ENCODE data around the gene GNA14.

The GNA14 gene

GRCh38 chr9:77427256-77427927 lies 220.7 kb downstream of the GNA14 start:
- TF ChIP-seq CTCF (IDR thresholded peaks at IDR 0.05) (no peak), ZFX (IDR thresholded peaks at IDR 0.05; ENCODE audit: borderline replicate concordance) (no peak)
- H3K27ac ChIP-seq: no peak overlapping the region

- no peak overlapping the region for H3K27ac ChIP-seq
- TF ChIP-seq ZFX (IDR thresholded peaks at IDR 0.05; ENCODE audit: borderline replicate concordance): no peak
- no peak for TF ChIP-seq CTCF (IDR thresholded peaks at IDR 0.05)
Observed at GRCh38 chr9:77426712-77427111, 221.4 kb downstream of the GNA14 start.

- TF ChIP-seq ZFX (IDR thresholded peaks at IDR 0.05; ENCODE audit: borderline replicate concordance): no peak
- TF ChIP-seq CTCF (IDR thresholded peaks at IDR 0.05): no peak
- H3K27ac ChIP-seq: no peak overlapping the region
Observed at GRCh38 chr9:77424993-77425392, 223.1 kb downstream of the GNA14 start.

GRCh38 chr9:77423841-77424240 lies 224.3 kb downstream of the GNA14 start:
- no peak overlapping the region for H3K27ac ChIP-seq

GRCh38 chr9:77422969-77423368 lies 225.2 kb downstream of the GNA14 start:
- H3K27ac ChIP-seq: no peak overlapping the region
- no peak for TF ChIP-seq CTCF (IDR thresholded peaks at IDR 0.05)
- no peak for TF ChIP-seq ZFX (IDR thresholded peaks at IDR 0.05; ENCODE audit: borderline replicate concordance)

More at GRCh38 chr9:77423841-77424240, 224.3 kb downstream of the GNA14 start:
- no peak for TF ChIP-seq ZFX (IDR thresholded peaks at IDR 0.05; ENCODE audit: borderline replicate concordance)
- TF ChIP-seq CTCF (IDR thresholded peaks at IDR 0.05): no peak

- no peak overlapping the region for H3K27ac ChIP-seq
- TF ChIP-seq ZFX (IDR thresholded peaks at IDR 0.05; ENCODE audit: borderline replicate concordance): no peak
- no peak for TF ChIP-seq CTCF (IDR thresholded peaks at IDR 0.05)
Observed at GRCh38 chr9:77421506-77422265, 226.4 kb downstream of the GNA14 start.

- no peak overlapping the region for H3K27ac ChIP-seq
- TF ChIP-seq CTCF (IDR thresholded peaks at IDR 0.05) (no peak), ZFX (IDR thresholded peaks at IDR 0.05; ENCODE audit: borderline replicate concordance) (no peak)
Observed at GRCh38 chr9:77420641-77421040, 227.5 kb downstream of the GNA14 start.
